Stimulated activated CD4-positive, alpha-beta T cell treated with anti-CD3 and anti-CD28 coated beads, Interleukin-1b, Interleukin-23, amount 100 ng/mL, for 24 hours (primary cell): Measurements from ENCODE around the gene TTC7B.
"Not testable (repeated sequence)": the region's sequence is repeated elsewhere in the genome, so short reads cannot be mapped to it uniquely, and the experiment has no call there.

Experiments used
- DNase-seq, 4 experiments: peaks; one replicate each; pipeline ENCODE4 v3.0.0-alpha.2; 2020; ENCODE audit warnings: low read depth in 4 of 4, low spot score in 1 of 4

TTC7B gene

DNA sequence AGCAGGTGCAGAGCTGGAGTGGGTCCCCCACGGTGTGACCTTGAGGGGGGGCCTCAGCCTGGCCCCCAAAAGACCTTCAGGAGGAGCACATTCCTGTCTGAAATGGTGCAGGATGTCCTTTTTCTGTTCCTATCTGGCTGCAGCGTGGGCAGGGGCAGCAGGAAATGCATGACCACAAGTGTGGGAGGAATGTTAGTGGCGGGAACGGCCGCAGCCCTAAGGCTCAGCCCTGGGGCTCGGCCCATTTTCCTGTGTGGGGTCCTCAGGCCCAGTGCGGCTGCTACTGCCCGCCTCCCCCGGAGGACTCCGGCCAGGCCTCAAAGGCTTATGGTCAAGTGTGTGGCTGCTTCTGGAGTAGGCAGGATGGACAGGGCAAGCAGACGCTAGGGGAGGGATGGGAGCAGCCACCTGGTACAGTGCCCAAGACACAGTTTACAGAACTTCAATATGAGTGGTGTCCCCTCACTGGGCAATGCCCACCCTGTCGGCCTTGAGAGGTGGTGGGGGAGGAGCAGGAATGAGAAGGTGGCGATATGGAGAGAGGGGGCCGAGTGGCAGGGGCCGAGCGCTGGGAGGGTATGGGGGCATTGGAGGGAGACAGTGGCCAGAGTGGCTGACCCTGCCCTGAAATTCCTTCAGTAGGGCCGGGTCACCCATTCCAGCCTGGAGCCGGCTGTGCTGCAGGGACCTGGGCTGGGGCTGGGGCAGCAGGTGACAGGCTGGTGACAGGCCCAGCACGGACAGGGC, 282.0 kb downstream of the TTC7B start:
- no peak for DNase-seq

DNA sequence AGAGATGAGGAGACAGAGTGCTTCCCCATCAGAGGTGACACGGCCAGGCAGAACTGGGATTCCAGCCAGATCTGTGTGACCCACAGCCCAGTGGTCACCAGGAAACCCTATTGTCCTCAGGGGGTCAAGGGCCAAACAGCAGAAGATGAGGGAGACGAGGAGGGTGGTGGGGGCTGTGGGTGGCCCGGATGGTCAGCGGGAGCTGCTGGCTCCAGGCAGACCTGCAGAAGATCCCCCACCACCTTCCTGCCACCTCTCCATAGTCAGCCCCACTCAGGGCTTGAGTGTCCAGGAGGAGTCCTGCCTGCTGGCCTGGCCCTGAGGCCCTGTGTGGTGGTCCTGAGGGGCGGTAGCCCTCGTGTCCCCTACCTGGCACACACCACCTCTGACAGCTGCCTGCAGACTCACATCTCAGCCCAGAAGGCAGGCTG, 282.6 kb downstream of the TTC7B start:
- no peak for DNase-seq

DNA sequence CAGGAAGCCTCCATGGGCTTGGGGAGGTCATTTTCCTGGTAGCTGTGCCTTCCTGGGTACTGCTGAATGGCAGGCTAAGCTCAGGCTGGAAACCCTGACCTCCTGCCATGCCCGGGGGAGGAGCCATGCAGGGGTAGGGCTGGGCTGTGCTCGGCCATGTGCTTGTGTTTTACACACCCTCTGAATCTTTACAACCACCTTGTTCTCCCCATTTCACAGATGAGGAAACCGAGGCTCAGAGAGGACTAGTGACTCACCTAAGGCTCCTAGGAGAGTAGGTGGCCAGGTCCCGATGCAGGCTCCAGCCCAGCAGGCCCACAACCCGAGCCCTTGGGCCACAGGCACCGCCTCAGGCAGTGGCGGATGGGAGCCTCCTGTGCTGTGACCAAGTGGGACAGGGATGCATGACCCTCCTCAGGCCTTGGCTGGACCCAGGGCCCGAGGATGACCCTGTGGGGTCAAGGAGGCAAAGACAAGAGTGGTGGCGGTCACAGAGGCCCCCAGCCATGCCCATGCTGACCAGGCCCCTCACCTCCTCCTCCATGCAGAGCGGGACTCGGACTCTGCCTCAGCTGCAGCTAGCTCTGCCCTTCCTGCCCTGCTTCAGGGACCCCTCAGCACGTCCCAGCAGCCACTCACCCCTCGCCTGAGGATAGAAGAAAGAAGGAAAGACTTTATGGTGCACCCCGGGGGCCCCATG, 283.3 kb downstream of the TTC7B start:
- no peak for DNase-seq

GRCh38 chr14:90531497-90531896, 284.7 kb downstream of the TTC7B start:
- DNase-seq, result no peak

DNA sequence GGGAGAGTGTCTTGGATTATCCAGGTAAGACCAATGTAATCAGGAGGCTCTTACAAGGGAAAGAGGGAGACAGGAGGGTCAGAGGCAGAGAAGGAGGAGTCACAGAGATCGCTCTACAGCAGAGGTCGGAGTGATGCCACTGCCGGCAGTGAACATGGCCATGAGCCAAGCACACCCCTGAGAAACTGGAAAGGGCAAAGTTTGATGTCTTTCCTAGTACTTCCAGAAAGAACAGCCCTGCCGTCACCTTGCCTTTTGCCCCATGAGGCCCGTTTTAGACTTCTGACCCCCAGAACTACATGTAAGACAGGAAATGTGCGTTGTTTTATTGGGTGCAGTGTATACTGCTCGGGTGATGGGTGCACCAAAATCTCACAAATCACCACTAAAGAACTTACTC, 285.7 kb downstream of the TTC7B start:
- DNase-seq, result no peak

DNA sequence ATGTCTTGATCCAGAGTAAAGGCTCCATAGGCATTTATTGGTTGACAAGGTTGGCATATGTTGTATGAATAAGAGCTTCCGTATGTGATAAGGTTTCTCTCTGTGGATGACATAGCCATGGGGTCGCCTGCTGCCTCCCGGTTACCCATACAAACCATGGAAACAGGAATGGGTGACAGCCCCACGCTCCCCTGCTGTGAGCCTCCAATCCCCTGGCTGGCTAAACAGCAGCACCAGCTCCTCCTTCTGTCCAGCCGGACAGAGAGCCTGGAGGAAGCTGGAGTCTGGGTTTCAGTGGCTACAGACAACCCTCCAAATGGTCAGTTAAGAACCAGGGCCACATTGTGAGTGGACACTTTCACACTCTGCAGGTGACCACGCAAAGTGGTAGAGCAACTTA, 288.3 kb downstream of the TTC7B start:
- no peak for DNase-seq

DNA sequence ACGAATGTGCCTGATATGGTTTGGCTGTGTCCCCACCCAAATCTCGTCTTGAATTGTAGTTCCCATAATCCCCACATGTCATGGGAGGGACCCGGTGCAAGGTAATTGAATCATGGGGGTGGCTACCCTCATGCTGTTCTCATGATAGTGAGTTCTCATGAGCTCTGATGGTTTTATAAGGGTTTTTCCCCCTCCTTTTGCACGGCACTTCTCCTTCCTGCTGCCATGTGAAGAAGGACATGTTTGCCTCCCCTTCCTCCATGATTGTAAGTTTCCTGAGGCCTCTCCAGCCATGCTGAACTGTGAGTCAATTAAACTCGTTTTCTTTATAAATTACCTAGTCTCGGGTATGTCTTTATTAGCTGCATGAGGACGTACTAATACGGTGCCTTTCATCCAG, 289.7 kb downstream of the TTC7B start:
- DNase-seq, result not testable (repeated sequence)

DNA sequence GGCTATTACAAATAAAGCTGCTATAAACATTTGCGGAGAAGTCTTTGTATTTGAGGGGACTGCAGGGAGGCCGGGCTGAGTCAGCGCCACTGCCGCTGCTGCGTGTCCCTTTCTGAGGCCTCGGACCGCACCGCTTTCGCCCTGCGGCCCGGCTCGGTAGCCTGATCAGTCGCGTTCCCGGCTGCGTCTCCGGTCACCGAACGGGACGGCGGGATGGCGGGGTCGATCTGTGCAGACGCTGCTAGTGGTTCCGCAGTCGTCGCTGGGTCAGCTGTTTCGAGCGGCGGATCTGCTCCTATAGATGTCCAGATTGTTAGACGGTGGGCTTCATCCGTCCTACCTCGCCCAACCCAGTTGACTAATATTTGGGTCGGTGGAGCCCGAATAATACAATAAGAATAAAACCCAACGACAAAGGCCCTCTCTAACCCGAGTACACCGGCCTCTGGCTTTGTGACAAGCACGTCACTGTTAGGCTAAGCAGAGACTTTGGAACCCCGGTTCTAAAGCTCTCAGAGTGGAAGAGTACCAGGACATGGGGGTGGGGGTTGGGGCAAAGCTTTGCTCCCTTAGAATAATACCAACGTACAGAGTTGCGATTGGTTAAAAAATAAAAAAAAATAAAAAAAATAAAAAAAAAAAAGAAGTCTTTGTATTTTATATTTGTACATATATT, 290.7 kb downstream of the TTC7B start:
- DNase-seq, result not testable (repeated sequence)

DNA sequence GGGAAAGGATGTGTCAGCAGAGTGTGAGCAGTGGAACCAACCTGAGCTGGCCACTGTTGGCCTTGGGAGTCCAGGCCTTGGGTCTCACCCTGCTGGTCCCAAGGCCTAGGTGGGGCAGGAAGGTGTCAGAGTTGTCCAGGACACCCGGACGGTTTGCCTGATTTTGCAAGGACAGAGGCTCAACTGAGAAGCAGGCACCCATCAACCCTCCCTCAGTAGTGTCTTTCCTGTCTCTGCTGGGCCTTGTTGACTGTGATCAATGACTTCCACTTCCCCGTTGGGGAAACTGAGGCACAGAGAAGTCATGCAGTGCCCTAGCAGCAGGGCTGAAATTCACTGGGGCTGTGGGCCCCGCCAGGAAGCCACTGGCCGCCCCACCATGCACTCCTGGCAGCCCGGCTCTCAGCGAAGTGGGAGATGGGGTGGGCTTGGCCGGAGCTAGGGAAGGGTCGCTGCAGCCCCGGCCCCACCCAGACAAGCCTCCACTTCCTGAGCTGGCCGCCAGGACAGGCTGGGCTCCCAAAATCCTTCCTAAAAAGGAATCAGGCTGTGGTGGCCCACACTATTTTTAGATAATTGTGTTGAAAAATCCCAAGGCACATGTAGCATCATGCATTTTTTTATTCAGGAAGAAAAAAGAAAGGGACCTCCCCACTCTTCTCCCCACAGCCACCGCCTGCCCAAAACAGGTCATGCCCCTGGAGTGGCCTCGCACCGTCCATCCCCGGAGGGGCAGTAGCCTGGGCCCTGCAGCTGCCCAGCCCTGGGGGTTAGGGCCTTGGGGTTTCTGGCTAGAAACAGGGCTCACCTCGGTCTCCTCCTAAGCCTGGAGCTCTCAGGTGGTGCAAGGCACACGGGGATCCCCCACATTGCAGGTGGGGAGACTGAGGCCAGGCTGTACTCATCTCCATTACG, 292.0 kb downstream of the TTC7B start:
- DNase-seq, result no peak

DNA sequence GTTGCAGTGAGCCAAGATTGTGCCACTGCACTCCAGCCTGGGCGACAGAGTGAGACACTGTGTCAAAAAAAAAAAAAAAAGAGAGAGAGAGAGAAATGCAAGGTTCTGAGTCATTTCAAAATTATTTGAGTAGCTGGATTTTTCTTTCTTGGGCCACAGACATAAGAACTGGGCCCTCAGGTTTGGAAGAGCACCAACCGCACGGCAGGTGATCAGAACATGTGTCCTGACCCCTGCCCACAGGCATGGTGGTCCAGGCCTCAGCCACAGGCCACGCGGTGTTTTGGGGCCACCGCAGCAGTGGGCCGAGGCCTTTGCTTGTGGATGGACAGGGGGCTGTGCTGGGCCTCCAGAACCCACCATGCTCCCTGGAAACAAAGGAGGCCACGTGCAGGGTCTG, 292.7 kb downstream of the TTC7B start:
- DNase-seq, result no peak

- no peak for DNase-seq
Observed at GRCh38 chr14:90522571-90523191, 293.5 kb downstream of the TTC7B start.

DNA sequence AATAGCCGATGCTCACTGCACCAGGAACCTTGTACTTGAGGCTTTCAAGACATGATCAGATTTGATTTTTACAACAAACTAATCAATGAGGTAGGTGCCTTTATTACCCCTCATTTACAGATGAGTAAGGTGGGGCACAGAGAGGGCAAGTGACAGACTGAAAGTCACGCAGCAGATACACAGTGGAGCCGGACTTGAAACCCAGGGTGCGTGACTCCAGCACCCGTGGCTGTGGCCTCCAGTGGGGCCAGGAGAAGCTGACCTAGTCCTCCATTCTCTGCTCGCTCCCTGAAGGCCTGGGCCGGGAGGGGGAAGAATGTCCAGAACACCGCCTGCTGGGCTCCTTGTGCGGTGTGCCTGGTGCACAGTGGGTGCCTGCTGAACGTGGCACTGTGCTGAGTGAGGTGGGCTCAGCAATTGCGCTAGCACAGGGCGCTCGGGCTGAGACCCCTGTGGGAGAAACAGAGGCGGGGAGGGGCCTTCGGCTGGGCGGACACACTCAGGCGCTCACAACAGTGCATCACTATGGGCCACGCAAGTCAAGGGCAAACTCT, 294.2 kb downstream of the TTC7B start:
- DNase-seq, result no peak

GRCh38 chr14:90521084-90521929, 294.9 kb downstream of the TTC7B start:
- no peak for DNase-seq

DNA sequence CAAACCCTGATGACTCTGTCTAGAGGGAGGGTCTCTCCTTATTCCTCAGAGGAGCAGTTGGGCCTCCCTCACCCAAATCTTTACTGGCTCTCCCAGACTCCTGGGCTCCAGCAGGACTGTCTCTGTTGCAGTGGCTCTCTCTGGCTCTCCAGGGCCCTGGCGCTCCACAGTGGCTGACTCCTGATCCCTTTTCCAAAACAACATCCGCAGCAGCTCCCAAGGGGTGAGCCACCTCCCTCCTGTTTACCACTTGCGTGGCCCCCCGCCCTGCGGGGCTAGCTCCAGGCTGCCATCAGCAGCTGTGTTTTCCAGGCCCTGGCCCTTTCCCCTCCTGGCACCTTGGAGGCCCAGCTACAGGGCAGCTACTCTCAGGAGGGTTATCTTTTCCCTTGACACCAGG, 295.9 kb downstream of the TTC7B start:
- no peak for DNase-seq

DNA sequence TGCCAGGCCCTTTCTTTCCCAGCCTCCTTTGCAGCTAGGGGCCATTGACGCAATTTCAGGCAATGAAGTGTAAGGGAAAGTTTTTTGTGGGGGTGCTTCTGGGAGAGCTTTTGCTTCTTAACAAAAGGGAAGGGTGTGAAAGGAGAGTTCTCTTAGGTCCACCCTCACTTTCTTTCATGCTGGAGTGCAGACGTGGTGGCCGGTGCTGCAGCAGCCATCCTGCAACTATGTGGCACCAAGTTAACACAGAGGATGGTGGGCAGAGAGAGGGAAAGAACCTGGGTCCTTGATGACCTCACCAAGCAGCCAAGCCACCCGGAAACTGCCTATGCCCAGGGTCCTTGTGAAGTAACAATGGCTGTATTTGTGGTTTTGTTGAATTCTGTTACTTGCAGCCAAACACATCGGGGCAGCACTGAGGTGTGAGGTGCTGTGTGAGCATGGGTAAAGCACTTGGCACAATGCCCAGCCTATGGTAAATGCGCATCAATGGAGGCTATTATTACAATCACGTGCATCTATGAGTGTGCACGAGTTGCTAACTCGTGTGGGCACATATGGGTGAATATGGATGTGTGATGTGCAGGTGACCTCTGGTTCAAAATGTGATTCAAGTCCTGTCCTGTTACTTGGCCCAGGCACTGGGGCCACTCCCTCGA, 296.8 kb downstream of the TTC7B start:
- no peak for DNase-seq

- peak; percentile 16 to 35 (median 24) for DNase-seq
Observed at GRCh38 chr14:90518941-90519256, 297.3 kb downstream of the TTC7B start.

DNA sequence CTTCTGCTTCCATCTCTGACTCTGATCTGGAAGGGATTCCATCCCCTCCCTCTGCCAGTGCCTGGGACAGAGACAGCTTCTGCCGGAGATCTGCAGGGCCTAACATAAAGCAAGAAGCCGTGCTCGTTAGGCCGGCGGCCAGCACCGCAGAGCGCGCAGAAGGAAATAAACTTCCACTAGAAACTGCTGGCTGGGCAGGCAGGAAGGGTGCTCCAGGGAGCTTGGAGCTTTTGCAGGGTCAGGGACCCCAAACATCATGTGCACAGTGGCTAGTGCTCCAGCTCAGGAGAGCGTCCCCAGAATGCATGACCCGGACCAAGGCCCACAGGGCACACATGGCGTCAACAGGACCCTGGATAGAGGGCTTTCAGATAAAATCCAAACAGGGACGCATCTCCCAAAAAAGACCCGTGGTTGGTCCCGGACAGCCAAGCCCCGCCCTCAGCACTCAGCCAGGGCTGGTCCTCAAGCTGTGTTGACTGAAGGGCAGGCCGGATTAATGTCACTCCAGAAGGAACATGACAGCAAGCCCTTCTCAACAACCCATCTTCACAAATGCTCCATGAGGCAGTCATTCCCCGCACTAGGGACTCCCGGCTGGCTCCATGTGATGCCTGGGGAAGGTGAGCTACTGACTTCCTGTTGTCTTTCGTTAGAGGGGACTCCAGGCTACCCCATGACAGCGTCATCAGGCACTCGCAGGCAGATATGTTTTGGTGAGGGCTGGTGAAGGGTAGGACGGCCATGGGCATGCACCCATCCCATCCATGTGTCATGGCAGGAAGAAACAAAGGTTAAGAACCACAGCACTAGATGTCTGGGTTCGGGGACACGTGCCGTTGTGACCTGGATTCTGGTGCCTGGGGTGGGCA, 297.9 kb downstream of the TTC7B start:
- DNase-seq, result no peak
